ACC112 (cell line): ENCODE results near the gene TIGD3.
A peak's percentile ranks its signal among the peaks of the same experiment; 100 is the strongest.

ENCODE experiments used
- H2AFZ ChIP-seq: fragments of 200-600 bp; sonication (generic); one replicate; pipeline ENCODE4 v1.6.0; 2017; ENCODE audit warnings: antibody characterized with exemption, low read length; ENCODE audit not compliant: unreplicated experiment
- H3K27ac ChIP-seq: fragments of 200-600 bp; sonication (generic); 2 replicates; pipeline ENCODE4 v1.5.1; 2014; ENCODE audit warnings: low read depth, mild to moderate bottlenecking, antibody characterized with exemption, low read length, moderate library complexity
- H3K27me3 ChIP-seq: fragments of 200-600 bp; sonication (generic); 2 replicates; pipeline ENCODE4 v1.6.1; 2014; ENCODE audit warnings: mild to moderate bottlenecking, antibody characterized with exemption, low read length, moderate library complexity, mixed read lengths; ENCODE audit not compliant: insufficient read depth
- H3K36me3 ChIP-seq: fragments of 200-600 bp; sonication (generic); 2 replicates; pipeline ENCODE4 v1.6.1; 2016; ENCODE audit warnings: mild to moderate bottlenecking, antibody characterized with exemption, low read length, moderate library complexity, mixed read lengths; ENCODE audit not compliant: insufficient read depth
- H3K4me1 ChIP-seq: fragments of 200-600 bp; sonication (generic); one replicate; pipeline ENCODE4 v1.6.1; 2016; ENCODE audit warnings: low read length, mixed read lengths; ENCODE audit not compliant: insufficient read depth, unreplicated experiment, control insufficient read depth
- H3K4me3 ChIP-seq: fragments of 200-600 bp; sonication (generic); 2 replicates; pipeline ENCODE4 v1.5.1; 2014; ENCODE audit warnings: mild to moderate bottlenecking, low read depth, low read length
- H3K79me2 ChIP-seq: fragments of 200-600 bp; sonication (generic); one replicate; pipeline ENCODE4 v1.6.0; 2016; ENCODE audit warnings: low read length; ENCODE audit not compliant: control insufficient read depth, unreplicated experiment, insufficient read depth

The TIGD3 gene

GRCh38 chr11:65354265-65355012 is at the start of gene TIGD3:
TIGD3 (plus strand) TSS chr11:65354751; CDS start chr11:65355809, 1,058 bp downstream.
- Histone ChIP-seq H2AFZ (peak within 1 kb of the TSS; percentile 52), H3K27me3 (peaks cover 19% of the 10 kb centered on the region), H3K4me1 (peaks cover 11% of the 10 kb centered on the region), H3K79me2 (no peaks in the 10 kb centered on the region), H3K27ac (no peak within 1 kb of the TSS), H3K4me3 (peak within 1 kb of the TSS; percentile 69), H3K36me3 (0 out of 2 replicates have a peak, but pooled peaks cover 4% of the 10 kb centered on the region)

- H3K79me2 ChIP-seq: peaks cover 5% of the 10 kb centered on the region
- no peak overlapping the region for H3K27ac ChIP-seq
- H3K4me3 ChIP-seq: no peak overlapping the region
- H3K4me1 ChIP-seq: peaks cover 40% of the 10 kb centered on the region
- H2AFZ ChIP-seq: no peak overlapping the region
- 0 out of 2 replicates have a peak, but pooled peaks cover 3% of the 10 kb centered on the region for H3K36me3 ChIP-seq
- no peaks in the 10 kb centered on the region for H3K27me3 ChIP-seq
Observed at GRCh38 chr11:65305501-65306268, 48.9 kb upstream of the TIGD3 start.

DNA sequence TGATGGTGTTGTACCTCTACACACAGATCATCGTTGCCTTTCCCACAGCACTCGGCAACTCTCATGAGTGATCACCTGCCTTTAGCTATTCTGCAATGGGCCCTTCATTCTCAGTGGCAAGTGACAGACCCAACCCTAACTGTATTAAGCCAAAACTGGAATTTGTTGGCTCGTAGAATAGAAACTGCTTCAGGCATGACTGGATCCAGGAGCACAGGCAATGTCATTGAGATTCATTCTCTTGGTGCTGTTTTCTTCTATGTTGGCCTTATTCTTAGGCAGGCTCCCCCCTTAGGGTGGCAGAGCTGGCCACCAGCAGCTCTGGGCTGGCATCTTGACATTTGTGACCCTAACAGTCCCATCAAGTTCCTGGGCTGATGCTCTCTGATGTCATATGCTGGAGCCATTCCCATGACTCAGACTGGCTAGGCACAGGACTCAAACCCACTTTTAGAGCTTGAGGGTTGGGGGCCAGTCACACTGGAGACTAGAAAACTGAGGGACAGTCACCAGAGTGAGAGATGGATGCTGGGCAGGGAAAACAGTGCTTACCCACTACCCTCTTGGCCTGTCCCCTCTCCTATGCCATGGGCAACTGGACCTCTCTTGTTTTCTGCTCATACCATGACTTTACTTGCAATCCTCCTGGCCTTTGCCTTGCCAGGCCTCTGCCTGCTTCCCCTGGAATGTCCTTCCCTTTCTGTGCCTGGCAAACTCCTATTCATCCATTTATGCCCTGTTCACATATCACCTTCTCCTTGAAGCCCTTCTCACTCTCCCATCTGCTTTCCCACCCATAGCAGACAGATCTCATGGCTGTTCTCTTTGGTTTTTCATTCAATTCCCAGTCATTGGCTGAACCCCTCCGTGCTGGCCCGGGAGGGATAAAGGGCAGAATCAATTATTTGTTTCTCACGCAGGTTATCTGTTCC is 47.0 kb upstream of the TIGD3 start:
- 0 out of 2 replicates have a peak, but pooled peaks cover 3% of the 10 kb centered on the region for H3K36me3 ChIP-seq
- peak overlapping the region; percentile 86 for H3K27ac ChIP-seq
- H2AFZ ChIP-seq: no peak overlapping the region
- peaks cover 5% of the 10 kb centered on the region for H3K79me2 ChIP-seq
- H3K4me3 ChIP-seq: no peak overlapping the region
- peaks cover 48% of the 10 kb centered on the region for H3K4me1 ChIP-seq
- no peaks in the 10 kb centered on the region for H3K27me3 ChIP-seq

- peaks cover 50% of the 10 kb centered on the region for H3K4me1 ChIP-seq
- H2AFZ ChIP-seq: no peak overlapping the region
- H3K27me3 ChIP-seq: no peaks in the 10 kb centered on the region
- H3K36me3 ChIP-seq: 0 out of 2 replicates have a peak, but pooled peaks cover 3% of the 10 kb centered on the region
- no peak overlapping the region; the same call in 1 of the 2 replicates for H3K4me3 ChIP-seq
- H3K79me2 ChIP-seq: peaks cover 8% of the 10 kb centered on the region
- peak overlapping the region; percentile 86 for H3K27ac ChIP-seq
Observed at GRCh38 chr11:65308281-65308891, 46.2 kb upstream of the TIGD3 start.

GRCh38 chr11:65309006-65309405 is 45.5 kb upstream of the TIGD3 start:
- Histone ChIP-seq H3K27me3 (no peaks in the 10 kb centered on the region), H3K36me3 (0 out of 2 replicates have a peak, but pooled peaks cover 3% of the 10 kb centered on the region), H3K4me1 (peaks cover 54% of the 10 kb centered on the region), H3K79me2 (peaks cover 12% of the 10 kb centered on the region), H2AFZ (no peak overlapping the region), H3K4me3 (no peak overlapping the region; the same call in 1 of the 2 replicates), H3K27ac (peak overlapping the region; percentile 86)

- Histone ChIP-seq H3K27me3 (no peaks in the 10 kb centered on the region), H3K79me2 (peaks cover 21% of the 10 kb centered on the region), H3K36me3 (no peaks in the 10 kb centered on the region), H2AFZ (no peak overlapping the region), H3K27ac (peak overlapping the region; percentile 89), H3K4me1 (peaks cover 54% of the 10 kb centered on the region), H3K4me3 (0 out of 2 replicates have a peak overlapping the region, but pooled peaks have one; percentile 5)
Observed at GRCh38 chr11:65310215-65310614, 44.3 kb upstream of the TIGD3 start.

GRCh38 chr11:65310736-65311135 is 43.8 kb upstream of the TIGD3 start:
- Histone ChIP-seq H3K79me2 (peaks cover 26% of the 10 kb centered on the region), H3K27me3 (no peaks in the 10 kb centered on the region), H3K4me3 (0 out of 2 replicates have a peak overlapping the region, but pooled peaks have one; percentile 5), H3K27ac (peak overlapping the region; percentile 89), H2AFZ (no peak overlapping the region), H3K36me3 (no peaks in the 10 kb centered on the region; the same call in 1 of the 2 replicates), H3K4me1 (peaks cover 54% of the 10 kb centered on the region)

GRCh38 chr11:65311170-65311678 is 43.3 kb upstream of the TIGD3 start:
- H3K4me1 ChIP-seq: peaks cover 54% of the 10 kb centered on the region
- no peaks in the 10 kb centered on the region for H3K27me3 ChIP-seq
- peak overlapping the region; percentile 89 for H3K27ac ChIP-seq
- H3K79me2 ChIP-seq: peaks cover 31% of the 10 kb centered on the region
- no peak overlapping the region for H2AFZ ChIP-seq
- H3K36me3 ChIP-seq: no peaks in the 10 kb centered on the region; the same call in 1 of the 2 replicates
- no peak overlapping the region for H3K4me3 ChIP-seq

- Histone ChIP-seq H3K27ac (peak within 1 kb of the TSS; percentile 99), H2AFZ (no peak within 1 kb of the TSS), H3K79me2 (peaks cover 58% of the 10 kb centered on the region), H3K36me3 (peaks cover 4% of the 10 kb centered on the region; the same call in 1 of the 2 replicates), H3K27me3 (no peaks in the 10 kb centered on the region), H3K4me1 (peaks cover 46% of the 10 kb centered on the region), H3K4me3 (peak within 1 kb of the TSS; percentile 84)
Observed at GRCh38 chr11:65314501-65315203, 39.9 kb upstream of the TIGD3 start, which contains the start of gene CDC42EP2. CDC42EP2 (plus strand) TSS chr11:65314866; CDS start chr11:65320899, 6,033 bp downstream.
